HepG2 (cell line): ENCODE measurements around the gene PI3. TPM values are rescaled to one million over a fixed set of nuclear protein-coding genes. Genes with fewer than 3 reads are reported as not detected.

ENCODE experiments used
- ARNT2 ChIP-seq: sonication (generic); formaldehyde crosslinking; IDR thresholded peaks from 2 replicates; pipeline ENCODE4 v1.8.0; 2022; ENCODE audit warnings: mild to moderate bottlenecking, low read depth, missing genetic modification reagents, moderate library complexity
- ATF7 ChIP-seq, 2 experiments: fragments of 450-650 bp in 1 of 2; sonication (generic) in 1 of 2; formaldehyde crosslinking in 1 of 2; IDR thresholded peaks; 2 replicates each; pipeline versions ENCODE4 v1.4.0 to v1.6.1; 2016 to 2020; ENCODE audit warnings: antibody characterized with exemption in 1 of 2, mild to moderate bottlenecking in 1 of 2, missing genetic modification reagents in 1 of 2
- CC2D1A ChIP-seq: sonication (generic); formaldehyde crosslinking; IDR thresholded peaks from 2 replicates; pipeline ENCODE4 v1.8.1; 2023; ENCODE audit warnings: mild to moderate bottlenecking, missing genetic modification reagents
- HMG20B ChIP-seq: conservative IDR thresholded peaks from 2 replicates; pipeline ENCODE4 v1.6.1; 2016; ENCODE audit warnings: missing genetic modification reagents, missing compliant biosample characterization
- JDP2 ChIP-seq: sonication (generic); formaldehyde crosslinking; IDR thresholded peaks from 2 replicates; pipeline ENCODE4 v1.8.1; 2022; ENCODE audit warnings: missing genetic modification reagents, borderline replicate concordance
- JUN ChIP-seq: sonication (generic); formaldehyde crosslinking; IDR thresholded peaks from 2 replicates; pipeline ENCODE4 v1.4.0; 2020; ENCODE audit warnings: mild to moderate bottlenecking, missing genetic modification reagents
- NFRKB ChIP-seq: fragments of 450-650 bp; IDR thresholded peaks from 2 replicates; pipeline ENCODE4 v1.6.1; 2017
- RBAK ChIP-seq: sonication (generic); formaldehyde crosslinking; IDR thresholded peaks from 2 replicates; pipeline ENCODE4 v1.5.1; 2020; ENCODE audit warnings: mild to moderate bottlenecking, missing genetic modification reagents
- RFX3 ChIP-seq: IDR thresholded peaks from 2 replicates; pipeline ENCODE4 v1.6.1; 2016; ENCODE audit warnings: missing biosample characterization, missing genetic modification reagents
- RORA ChIP-seq: sonication (generic); formaldehyde crosslinking; IDR thresholded peaks from 2 replicates; pipeline ENCODE4 v1.5.0; 2020; ENCODE audit warnings: mild to moderate bottlenecking, missing genetic modification reagents, moderate library complexity
- SP2 ChIP-seq: sonication (generic); formaldehyde crosslinking; IDR thresholded peaks from 2 replicates; pipeline ENCODE4 v1.5.1; 2020; ENCODE audit warnings: mild to moderate bottlenecking, missing genetic modification reagents
- TEAD2 ChIP-seq: sonication (generic); formaldehyde crosslinking; IDR thresholded peaks from 2 replicates; pipeline ENCODE4 v1.9.0; 2021; ENCODE audit warnings: missing genetic modification reagents
- ZNF552 ChIP-seq: sonication (generic); formaldehyde crosslinking; IDR thresholded peaks from 2 replicates; pipeline ENCODE4 v1.9.0; 2022; ENCODE audit warnings: missing genetic modification reagents, mild to moderate bottlenecking, borderline replicate concordance
- polyA plus RNA-seq, 8 experiments: library from polyadenylated mRNA; depleted of rRNA in 3 of 8; stranded (reverse) in 7 of 8; unstranded in 1 of 8; fragments of >200 nt; fragmentation: Illumina TruSeq in 4 of 8; extraction: Trizol in 4 of 8; gene quantifications; 2 replicates each; pipeline versions ENCODE4 v1.2.1 to v1.2.3, GENCODE V29; 2011 to 2016; ENCODE audit warnings: low read depth in 4 of 8, missing spikeins in 1 of 8, mixed read lengths in 1 of 8; ENCODE audit not compliant: insufficient read depth in 1 of 8
- total RNA-seq, 5 experiments: library from RNA; depleted of rRNA; stranded (reverse); fragments of >200 nt; fragmentation: Illumina TruSeq; extraction: Trizol; gene quantifications; 2 replicates each; pipeline ENCODE4 v1.2.3, GENCODE V29; 2016; ENCODE audit warnings: low read depth in 1 of 5
- TF ChIP-seq, protein P1 (sequence below): sonication (generic); formaldehyde crosslinking; IDR thresholded peaks from 2 replicates; pipeline ENCODE4 v1.8.1; 2022; ENCODE audit warnings: mild to moderate bottlenecking, missing genetic modification reagents
- TF ChIP-seq, protein P2 (sequence below): sonication (generic); formaldehyde crosslinking; IDR thresholded peaks from 2 replicates; pipeline ENCODE4 v1.5.0; 2020; ENCODE audit warnings: mild to moderate bottlenecking, low read depth, missing genetic modification reagents, borderline replicate concordance
- TF ChIP-seq, protein P3 (sequence below): sonication (generic); formaldehyde crosslinking; IDR thresholded peaks from 2 replicates; pipeline ENCODE4 v1.4.0; 2020; ENCODE audit warnings: missing genetic modification reagents, borderline replicate concordance
- TF ChIP-seq, protein P4 (sequence below): sonication (generic); formaldehyde crosslinking; IDR thresholded peaks from 2 replicates; pipeline ENCODE4 v1.4.0; 2020; ENCODE audit warnings: missing genetic modification reagents
- TF ChIP-seq, protein P5 (sequence below): sonication (generic); formaldehyde crosslinking; IDR thresholded peaks from 2 replicates; pipeline ENCODE4 v1.4.0; 2020; ENCODE audit warnings: mild to moderate bottlenecking, missing genetic modification reagents
- TF ChIP-seq, protein P6 (sequence below): sonication (generic); formaldehyde crosslinking; IDR thresholded peaks from 2 replicates; pipeline ENCODE4 v1.8.0; 2022; ENCODE audit warnings: missing genetic modification reagents, low read depth, mild to moderate bottlenecking, borderline replicate concordance
- TF ChIP-seq, protein P7 (sequence below): sonication (generic); formaldehyde crosslinking; IDR thresholded peaks from 2 replicates; pipeline ENCODE4 v1.5.0; 2020; ENCODE audit warnings: mild to moderate bottlenecking, missing genetic modification reagents, borderline replicate concordance

PI3 gene
- total and polyA plus RNA-seq, 2 of the 13 experiments (the other 11 are each of a cell fraction or from before 2014, with no cell fraction given): 0.22 TPM; not detected in 1

DNA sequence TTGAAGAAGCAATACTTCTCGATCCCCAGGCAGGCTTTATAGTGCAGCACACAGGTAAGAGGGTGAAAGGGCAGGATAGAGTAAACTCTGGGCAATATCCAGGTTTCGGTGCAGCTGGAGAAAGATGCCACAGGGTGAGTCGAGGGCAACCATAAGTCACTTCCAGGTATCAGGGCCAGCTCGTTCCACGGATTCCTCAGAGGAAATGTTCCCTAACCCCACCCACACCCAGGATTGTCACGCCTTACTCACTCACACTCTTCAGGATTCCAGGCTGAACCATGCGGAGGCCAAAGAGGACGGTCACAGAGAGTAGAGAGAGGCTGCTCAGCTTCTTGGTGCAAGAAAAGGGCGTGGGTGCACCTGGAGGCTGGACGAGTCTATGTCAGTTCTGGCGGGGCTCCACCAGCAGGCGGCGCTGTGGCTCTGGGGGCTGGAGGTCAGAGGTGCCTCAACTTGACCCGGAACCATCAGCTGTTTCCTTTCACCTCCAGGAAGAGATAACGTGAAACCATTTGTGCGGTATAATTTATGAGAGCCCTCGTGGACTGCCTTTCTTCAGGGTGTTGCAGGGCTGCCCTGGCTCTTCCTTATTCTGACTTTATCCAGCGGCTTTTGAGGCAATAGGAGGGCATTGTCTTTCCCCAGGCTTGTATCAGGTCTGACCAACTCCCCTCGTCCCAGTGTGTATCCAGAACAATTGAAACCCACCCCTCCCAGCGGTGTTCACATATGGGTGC is 36.0 kb upstream of the PI3 start (continued):
- TF ChIP-seq HMG20B (CRISPR knock-in tag): no peak
- no peak for TF ChIP-seq ZNF552 (CRISPR knock-in tag)
- TF ChIP-seq, protein P1, sequence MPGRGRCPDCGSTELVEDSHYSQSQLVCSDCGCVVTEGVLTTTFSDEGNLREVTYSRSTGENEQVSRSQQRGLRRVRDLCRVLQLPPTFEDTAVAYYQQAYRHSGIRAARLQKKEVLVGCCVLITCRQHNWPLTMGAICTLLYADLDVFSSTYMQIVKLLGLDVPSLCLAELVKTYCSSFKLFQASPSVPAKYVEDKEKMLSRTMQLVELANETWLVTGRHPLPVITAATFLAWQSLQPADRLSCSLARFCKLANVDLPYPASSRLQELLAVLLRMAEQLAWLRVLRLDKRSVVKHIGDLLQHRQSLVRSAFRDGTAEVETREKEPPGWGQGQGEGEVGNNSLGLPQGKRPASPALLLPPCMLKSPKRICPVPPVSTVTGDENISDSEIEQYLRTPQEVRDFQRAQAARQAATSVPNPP (CRISPR knock-in tag): no peak
- TF ChIP-seq, protein P2, sequence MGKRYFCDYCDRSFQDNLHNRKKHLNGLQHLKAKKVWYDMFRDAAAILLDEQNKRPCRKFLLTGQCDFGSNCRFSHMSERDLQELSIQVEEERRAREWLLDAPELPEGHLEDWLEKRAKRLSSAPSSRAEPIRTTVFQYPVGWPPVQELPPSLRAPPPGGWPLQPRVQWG: no peak
- TF ChIP-seq, protein P3, sequence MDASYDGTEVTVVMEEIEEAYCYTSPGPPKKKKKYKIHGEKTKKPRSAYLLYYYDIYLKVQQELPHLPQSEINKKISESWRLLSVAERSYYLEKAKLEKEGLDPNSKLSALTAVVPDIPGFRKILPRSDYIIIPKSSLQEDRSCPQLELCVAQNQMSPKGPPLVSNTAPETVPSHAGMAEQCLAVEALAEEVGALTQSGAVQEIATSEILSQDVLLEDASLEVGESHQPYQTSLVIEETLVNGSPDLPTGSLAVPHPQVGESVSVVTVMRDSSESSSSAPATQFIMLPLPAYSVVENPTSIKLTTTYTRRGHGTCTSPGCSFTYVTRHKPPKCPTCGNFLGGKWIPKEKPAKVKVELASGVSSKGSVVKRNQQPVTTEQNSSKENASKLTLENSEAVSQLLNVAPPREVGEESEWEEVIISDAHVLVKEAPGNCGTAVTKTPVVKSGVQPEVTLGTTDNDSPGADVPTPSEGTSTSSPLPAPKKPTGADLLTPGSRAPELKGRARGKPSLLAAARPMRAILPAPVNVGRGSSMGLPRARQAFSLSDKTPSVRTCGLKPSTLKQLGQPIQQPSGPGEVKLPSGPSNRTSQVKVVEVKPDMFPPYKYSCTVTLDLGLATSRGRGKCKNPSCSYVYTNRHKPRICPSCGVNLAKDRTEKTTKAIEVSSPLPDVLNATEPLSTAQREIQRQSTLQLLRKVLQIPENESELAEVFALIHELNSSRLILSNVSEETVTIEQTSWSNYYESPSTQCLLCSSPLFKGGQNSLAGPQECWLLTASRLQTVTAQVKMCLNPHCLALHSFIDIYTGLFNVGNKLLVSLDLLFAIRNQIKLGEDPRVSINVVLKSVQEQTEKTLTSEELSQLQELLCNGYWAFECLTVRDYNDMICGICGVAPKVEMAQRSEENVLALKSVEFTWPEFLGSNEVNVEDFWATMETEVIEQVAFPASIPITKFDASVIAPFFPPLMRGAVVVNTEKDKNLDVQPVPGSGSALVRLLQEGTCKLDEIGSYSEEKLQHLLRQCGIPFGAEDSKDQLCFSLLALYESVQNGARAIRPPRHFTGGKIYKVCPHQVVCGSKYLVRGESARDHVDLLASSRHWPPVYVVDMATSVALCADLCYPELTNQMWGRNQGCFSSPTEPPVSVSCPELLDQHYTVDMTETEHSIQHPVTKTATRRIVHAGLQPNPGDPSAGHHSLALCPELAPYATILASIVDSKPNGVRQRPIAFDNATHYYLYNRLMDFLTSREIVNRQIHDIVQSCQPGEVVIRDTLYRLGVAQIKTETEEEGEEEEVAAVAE (CRISPR knock-in tag): no peak
- TF ChIP-seq SP2 (CRISPR knock-in tag): no peak
- TF ChIP-seq RORA (CRISPR knock-in tag): no peak
- TF ChIP-seq, protein P4, sequence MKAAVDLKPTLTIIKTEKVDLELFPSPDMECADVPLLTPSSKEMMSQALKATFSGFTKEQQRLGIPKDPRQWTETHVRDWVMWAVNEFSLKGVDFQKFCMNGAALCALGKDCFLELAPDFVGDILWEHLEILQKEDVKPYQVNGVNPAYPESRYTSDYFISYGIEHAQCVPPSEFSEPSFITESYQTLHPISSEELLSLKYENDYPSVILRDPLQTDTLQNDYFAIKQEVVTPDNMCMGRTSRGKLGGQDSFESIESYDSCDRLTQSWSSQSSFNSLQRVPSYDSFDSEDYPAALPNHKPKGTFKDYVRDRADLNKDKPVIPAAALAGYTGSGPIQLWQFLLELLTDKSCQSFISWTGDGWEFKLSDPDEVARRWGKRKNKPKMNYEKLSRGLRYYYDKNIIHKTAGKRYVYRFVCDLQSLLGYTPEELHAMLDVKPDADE (CRISPR knock-in tag): no peak
- no peak for TF ChIP-seq JUN
- TF ChIP-seq ATF7 (IDR thresholded peaks at IDR 0.05): no peak
- no peak for TF ChIP-seq ATF7 (CRISPR knock-in tag; IDR thresholded peaks at IDR 0.05)
- TF ChIP-seq, protein P5, sequence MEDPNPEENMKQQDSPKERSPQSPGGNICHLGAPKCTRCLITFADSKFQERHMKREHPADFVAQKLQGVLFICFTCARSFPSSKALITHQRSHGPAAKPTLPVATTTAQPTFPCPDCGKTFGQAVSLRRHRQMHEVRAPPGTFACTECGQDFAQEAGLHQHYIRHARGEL (CRISPR knock-in tag): no peak
- TF ChIP-seq NFRKB: no peak
- TF ChIP-seq TEAD2 (CRISPR knock-in tag): no peak
- TF ChIP-seq, protein P6, sequence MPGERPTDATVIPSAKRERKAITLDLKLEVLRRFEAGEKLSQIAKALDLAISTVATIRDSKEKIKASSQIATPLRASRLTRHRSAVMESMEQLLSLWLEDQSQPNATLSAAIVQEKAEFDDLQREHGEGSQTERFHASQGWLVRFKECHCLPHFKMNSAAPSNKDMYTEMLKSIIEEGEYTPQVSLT: no peak
- TF ChIP-seq, protein P7, sequence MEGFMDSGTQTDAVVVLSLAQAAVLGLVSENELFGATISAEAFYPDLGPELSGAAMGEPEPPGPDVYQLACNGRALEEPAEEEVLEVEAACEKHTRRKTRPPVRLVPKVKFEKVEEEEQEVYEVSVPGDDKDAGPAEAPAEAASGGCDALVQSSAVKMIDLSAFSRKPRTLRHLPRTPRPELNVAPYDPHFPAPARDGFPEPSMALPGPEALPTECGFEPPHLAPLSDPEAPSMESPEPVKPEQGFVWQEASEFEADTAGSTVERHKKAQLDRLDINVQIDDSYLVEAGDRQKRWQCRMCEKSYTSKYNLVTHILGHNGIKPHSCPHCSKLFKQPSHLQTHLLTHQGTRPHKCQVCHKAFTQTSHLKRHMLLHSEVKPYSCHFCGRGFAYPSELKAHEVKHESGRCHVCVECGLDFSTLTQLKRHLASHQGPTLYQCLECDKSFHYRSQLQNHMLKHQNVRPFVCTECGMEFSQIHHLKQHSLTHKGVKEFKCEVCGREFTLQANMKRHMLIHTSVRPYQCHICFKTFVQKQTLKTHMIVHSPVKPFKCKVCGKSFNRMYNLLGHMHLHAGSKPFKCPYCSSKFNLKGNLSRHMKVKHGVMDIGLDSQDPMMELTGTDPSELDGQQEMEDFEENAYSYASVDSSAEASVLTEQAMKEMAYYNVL (CRISPR knock-in tag): no peak
- no peak for TF ChIP-seq ARNT2 (CRISPR knock-in tag)
- TF ChIP-seq RBAK (CRISPR knock-in tag): no peak
- no peak for TF ChIP-seq JDP2 (CRISPR knock-in tag)
- no peak for TF ChIP-seq RFX3 (CRISPR knock-in tag)
- no peak for TF ChIP-seq CC2D1A (CRISPR knock-in tag)
